Suprapubic skin (tissue), 4 donors: ENCODE data around the gene CREB3L1.

ENCODE experiments used
- EP300 ChIP-seq: sonication (generic); formaldehyde crosslinking; IDR thresholded peaks from one replicate; pipeline ENCODE4 v1.6.1; 2017; ENCODE audit warnings: antibody characterized with exemption
- POLR2AphosphoS5 ChIP-seq, 3 donors: sonication (generic); formaldehyde crosslinking; IDR thresholded peaks; one replicate each; pipeline ENCODE4 v1.6.1; 2017; ENCODE audit warnings: antibody characterized with exemption in 3 of 3
- TF ChIP-seq, protein P1 (sequence below), 2 donors: fragments of 200-600 bp in 1 of 2; fragments of 450-650 bp in 1 of 2; sonication (generic) in 1 of 2; IDR thresholded peaks; one replicate each; pipeline ENCODE4 v1.5.1; 2016 to 2019; ENCODE audit warnings: antibody characterized with exemption in 2 of 2, mild to moderate bottlenecking in 1 of 2, moderate library complexity in 1 of 2

- TF ChIP-seq, protein P1, sequence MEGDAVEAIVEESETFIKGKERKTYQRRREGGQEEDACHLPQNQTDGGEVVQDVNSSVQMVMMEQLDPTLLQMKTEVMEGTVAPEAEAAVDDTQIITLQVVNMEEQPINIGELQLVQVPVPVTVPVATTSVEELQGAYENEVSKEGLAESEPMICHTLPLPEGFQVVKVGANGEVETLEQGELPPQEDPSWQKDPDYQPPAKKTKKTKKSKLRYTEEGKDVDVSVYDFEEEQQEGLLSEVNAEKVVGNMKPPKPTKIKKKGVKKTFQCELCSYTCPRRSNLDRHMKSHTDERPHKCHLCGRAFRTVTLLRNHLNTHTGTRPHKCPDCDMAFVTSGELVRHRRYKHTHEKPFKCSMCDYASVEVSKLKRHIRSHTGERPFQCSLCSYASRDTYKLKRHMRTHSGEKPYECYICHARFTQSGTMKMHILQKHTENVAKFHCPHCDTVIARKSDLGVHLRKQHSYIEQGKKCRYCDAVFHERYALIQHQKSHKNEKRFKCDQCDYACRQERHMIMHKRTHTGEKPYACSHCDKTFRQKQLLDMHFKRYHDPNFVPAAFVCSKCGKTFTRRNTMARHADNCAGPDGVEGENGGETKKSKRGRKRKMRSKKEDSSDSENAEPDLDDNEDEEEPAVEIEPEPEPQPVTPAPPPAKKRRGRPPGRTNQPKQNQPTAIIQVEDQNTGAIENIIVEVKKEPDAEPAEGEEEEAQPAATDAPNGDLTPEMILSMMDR (IDR thresholded peaks at IDR 0.05), result no peak
- TF ChIP-seq EP300 (no peak), POLR2AphosphoS5 (IDR thresholded peaks at IDR 0.05) (no peak)
Measured at GRCh38 chr11:46296059-46296527, 18.6 kb downstream of the CREB3L1 start.
